Body of pancreas (tissue), 4 donors: ENCODE results near the gene ABL1.

Source experiments
- CTCF ChIP-seq, 7 experiments: fragments of 450-650 bp in 4 of 7; fragments of 200-600 bp in 3 of 7; sonication (generic) in 3 of 7; IDR thresholded peaks; one replicate each; pipeline ENCODE4 v1.5.1; 2016 to 2019; ENCODE audit warnings: antibody characterized with exemption in 7 of 7
- POLR2A ChIP-seq, 3 donors: fragments of 450-650 bp; IDR thresholded peaks; one replicate each; pipeline ENCODE4 v1.6.1; 2016; ENCODE audit warnings: antibody characterized with exemption in 3 of 3, mild to moderate bottlenecking in 2 of 3

DNA sequence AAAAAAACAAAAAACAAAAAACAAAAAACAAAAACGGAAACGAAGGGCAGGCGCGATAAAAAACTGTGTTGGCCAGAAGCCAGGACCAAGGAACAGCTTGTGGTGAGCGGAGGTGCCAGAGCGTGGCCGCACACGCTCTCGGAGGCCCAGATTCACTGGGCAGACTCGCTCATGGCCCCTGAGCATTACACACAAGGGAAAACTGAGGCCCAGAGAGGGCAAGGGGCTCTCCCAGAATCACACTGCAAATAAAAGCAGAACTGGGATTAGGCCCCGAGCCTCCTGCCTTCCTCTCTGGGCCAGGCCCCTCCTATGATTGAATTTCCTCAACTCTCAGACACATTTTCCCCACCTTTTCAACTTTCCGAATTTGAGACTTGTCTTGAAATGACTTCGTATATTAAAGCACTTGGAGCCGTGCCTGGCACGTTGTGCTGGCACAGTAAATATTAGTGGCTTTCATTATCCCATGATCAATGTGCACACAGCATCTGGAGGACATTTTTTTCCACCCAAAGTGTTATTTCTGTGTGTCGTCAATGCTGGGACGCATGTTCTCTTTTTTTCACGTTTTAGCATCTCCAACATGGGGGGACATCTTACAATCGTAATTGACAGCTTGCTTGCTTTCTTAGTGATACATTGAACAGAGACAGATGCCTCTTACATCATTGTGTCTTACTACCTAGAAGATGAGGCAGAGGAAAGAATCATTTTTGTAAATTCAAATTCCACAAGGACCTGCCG, 96.6 kb downstream of the ABL1 start:
- no peak for TF ChIP-seq POLR2A (IDR thresholded peaks at IDR 0.05)
- TF ChIP-seq CTCF (IDR thresholded peaks at IDR 0.05) = no peak
